ENCODE data around the gene ZNF30.
"Not testable (repeated sequence)": the region's sequence is repeated elsewhere in the genome, so short reads cannot be mapped to it uniquely, and the experiment has no call there.

ZNF30 gene

DNA sequence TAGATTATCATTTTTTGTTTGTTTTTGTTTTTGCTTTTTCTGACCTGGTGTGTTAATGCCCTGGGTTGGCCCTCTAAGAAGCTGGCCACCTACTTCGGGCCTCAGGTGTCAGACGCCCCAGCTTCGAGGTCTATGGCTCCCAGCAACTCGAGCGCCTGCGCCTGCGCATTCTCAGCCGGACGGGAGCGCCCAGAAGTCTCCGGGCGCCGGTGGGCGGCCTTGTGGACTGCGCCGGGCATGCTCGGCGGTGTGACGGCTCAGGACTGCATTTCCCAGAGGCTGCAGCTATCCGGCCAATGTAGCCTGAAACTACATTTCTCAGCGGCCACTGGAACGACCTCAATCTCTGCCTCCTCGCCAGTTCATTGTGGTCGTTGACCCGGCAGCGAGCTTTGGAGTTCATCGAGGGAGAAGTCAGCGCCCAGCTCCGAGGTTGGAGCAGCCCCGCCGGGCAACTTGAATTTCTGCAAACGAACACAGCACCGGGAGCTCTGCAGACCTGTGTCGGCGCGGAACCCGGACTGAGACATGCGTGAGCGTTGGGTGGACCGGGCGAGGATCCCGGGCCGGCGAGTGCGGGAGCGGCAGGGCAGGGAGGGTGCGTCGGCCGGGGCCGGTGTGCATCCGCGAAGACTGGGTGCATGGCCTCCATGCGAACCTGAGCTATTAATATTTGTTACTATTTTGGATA is at the start of gene ZNF30:
ZNF30 (plus strand) TSS at position 219 of the 691 bp plus-strand sequence. CDS start 3,045 bp downstream, outside the sequence.
- peak; percentile 76 for DNase-seq

DNA sequence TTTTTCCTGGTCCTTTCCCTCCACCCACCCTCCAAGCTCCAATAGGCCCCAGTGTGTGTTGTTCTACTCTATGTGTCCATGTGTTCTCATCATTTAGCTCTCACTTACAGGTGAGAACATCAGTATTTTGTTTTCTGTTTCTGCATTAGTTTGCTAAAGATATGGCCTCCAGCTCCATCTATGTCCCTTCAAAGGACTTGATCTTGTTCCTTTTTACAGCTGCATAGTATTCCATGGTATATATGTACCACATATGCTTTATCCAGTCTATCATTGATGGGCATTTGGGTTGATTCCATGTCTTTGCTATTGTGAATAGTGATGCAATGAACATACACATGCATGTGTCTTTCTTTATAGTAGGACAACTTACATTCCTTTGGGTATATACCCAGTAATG is 47.1 kb upstream of the ZNF30 start:
- no peak for DNase-seq

DNA sequence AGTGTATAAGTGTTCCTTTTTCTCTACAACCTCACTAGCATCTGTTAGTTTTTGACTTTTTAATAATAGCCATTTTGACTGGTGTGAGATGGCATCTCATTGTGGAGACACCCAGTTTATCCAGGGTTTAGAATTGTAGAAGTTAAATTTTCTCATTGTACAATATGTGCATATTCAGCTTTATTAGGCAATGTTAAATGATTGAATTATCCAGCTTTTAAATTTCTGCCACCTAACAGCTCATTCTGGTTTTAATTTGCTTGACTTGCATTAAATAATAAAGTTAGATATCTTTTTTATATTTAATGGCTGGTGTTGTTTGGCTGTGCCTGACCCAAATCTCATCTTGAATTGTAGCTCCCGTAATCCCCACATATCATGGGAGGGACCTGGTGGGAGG is 46.7 kb upstream of the ZNF30 start:
- DNase-seq: no peak

DNA sequence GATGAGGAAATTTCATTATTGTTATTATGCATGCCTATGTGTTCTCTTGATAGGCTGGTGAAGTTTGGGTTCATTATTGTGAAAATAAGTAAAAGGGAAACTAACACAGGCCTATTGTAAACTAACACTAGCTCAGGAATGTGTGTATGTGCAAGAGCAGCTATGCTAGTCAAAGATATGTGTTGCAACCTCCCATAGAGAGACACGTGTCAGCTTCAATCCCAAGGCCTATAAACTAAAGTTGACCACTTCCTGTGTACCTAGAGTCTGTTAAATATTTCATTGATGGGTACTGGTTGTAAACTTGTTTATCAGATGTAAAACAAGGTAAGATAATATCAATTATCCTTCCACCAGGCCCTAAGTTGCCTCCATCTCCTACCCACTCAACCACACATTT is 44.7 kb upstream of the ZNF30 start:
- DNase-seq: no peak

DNA sequence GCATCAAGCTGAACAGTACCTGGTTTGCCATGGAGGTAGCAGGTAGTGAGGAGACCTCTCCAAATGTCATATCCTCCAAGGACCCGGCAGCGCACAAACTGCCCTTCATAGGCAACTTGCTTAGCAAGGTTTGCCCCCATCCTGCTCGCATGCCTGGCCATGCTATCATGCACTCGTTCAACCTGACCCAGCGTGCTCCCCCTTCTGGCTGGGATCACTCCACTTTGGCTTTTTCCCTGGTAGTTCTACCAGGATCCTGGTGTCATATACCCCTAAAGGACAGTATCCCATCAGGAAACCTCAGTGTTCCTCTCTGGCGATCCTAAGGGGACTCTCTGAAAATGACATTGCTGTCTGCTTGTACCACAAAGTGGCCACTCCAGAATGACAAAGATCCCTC is 38.6 kb upstream of the ZNF30 start:
- DNase-seq: no peak

DNA sequence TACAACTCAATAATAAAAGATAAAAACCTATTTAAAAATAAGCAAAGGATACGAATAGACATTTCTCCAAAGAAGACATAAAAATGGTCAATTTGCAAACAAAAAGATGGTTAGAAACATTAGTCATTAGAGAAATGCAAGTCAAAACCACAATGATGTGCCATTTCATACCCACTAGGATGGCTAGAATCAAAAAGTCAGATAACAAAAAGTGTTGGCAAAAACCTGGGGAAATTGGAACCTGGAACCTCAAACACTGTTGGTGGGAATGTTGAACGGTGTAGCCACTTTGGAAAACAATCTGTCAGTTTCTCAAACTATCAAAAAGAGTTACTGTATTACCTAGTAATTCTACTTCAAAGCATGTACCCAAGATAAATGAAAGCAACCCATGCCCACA is 26.5 kb upstream of the ZNF30 start:
- DNase-seq: no peak

DNA sequence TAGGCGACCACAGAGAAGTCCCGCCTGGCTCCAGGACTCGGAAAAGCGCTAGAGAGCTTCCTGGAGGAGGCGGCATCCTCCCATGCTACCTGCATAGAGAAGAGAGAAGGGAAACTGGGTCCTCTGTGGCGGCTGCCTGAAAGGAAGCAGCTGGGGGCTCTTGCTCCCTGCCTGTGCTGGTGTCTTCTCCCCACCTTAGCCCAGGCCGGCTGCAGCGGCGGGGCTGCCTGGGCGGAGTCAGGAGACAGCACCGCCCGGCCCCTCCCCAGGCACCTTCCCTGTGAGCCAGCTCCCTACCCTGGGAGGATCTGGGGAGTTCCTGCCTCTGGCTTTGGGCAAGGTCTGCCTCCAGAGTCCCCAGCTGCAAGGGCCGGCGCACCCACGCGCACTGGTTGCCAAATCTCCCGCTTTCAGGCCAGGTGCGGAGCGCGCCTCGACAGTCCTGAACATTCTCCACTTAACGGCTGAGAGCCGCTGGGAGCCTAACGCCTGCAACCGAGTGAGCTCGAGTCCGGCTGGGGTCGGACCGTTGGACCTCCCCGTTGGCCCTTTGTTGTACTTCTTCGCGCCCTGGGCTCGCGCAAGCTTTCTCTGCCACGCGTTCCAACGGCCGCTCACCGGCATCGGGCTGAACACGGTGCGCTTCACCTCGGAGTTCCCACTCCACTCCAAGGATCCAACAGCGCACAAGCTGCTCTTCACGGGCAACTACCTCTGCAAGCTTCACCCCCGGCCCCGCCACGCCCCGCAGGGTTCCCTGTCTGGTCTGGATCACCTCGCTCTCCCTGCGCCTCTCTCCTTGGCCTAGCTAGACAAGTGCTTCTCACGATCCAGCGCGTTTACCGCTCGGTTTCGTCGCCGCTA is 21.8 kb upstream of the ZNF30 start:
- no peak for DNase-seq

DNA sequence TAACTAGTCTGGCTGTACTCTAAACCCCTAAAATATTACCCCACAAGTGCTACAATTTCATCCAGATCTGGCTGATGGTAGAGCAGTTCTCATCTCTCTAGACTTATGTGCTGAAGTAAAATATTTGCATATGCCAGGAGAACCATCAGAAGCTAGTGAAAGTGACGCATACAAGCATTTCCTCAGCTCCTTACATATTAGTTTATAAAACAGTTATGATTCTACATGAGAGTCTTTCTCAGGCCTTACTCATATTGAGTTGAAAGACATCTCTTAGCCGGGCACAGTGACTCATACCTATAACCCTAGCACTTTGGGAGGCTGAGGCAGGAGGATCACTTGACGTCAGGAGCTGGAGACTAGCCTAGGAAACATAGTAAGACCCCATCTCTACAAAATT is 15.9 kb upstream of the ZNF30 start:
- no peak for DNase-seq

DNA sequence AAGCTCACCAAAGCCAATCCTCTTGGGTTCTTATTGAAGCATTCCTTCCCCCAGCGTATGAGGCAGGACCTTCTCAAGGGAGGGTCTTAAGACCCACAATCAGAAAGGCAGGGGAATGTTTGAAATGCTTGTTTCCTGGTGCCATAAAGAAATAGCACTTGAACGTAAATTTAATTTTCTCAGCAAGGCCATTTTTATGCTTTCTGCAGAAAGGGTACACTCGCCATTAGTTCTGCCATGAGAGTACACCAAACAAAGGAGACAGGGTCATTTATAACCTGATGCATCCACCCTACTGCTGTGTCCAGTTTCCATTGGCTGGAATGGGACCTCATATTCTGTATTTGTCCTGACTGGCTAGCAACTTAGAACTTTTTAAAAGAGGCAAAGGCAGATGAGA is 9.6 kb upstream of the ZNF30 start:
- DNase-seq: not testable (repeated sequence)

DNA sequence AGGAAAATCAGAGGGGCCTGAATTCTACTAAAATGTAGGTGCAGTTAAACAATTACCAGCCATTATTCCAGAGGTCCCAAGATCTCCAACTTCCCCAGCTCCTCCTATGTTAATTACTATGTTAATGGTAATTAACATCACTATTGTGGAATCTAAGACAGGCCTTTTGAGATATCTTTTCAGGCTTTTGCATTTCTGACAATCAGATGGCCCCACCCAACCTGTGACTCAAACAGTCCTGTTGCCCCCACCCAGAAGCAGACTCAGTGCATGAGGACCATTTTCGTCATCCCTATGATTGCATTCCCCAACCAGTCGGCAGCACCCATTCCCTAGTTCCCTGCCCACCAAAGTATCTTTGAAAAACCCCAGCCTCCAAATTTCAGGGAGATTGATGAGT is 8.5 kb upstream of the ZNF30 start:
- no peak for DNase-seq

DNA sequence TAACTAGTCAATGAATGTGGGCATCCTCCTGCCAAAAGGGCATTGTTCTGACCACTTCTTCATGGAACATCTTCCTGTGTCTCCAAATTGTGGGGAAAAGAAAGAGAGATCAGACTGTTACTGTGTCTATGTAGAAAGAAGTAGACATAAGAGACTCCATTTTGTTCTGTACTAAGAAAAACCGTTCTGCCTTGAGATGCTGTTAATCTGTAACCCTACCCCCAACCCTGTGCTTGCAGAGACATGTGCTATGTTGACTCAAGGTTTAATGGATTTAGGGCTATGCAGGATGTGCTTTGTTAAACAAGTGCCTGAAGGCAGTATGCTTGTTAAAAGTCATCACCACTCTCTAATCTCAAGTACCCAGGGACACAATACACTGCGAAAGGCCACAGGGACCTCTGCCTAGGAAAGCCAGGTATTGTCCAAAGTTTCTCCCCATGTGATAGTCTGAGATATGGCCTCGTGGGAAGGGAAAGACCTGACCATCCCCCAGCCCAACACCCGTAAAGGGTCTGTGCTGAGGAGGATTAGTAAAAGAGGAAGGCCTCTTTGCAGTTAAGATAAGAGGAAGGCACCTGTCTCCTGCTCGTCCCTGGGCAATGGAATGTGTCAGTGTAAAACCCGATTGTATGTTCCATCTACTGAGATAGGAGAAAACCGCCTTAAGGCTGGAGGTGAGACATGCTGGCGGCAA is 6.5 kb upstream of the ZNF30 start:
- not testable (repeated sequence) for DNase-seq

DNA sequence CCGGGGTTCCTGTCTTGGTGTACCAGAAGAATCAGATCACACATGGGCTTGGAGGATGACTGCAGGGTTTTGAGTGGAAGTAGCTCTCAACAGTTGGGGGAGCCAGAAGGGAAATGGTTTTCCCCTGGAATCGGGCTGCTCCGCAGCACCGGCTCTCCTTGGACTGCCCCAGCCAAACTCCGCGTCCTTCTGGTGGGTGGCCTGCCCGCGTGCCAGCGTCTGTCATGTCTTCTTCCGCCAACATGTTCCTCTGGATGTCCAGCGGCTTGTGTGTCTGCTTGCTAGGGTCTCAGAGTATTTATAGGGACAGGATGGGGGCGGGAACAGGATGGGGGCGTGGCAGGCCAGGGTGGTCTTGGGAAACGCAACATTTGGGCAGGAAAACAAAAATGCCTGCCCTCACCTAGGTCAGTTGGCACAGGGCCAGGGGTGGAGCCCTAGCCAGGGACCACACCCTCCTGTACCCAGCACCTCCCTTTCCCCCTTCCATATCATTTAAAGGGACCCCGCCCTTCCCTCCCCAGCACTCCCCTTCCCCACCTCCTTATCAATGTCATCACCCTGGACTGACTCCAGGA is 1.3 kb upstream of the ZNF30 start:
- DNase-seq: no peak

DNA sequence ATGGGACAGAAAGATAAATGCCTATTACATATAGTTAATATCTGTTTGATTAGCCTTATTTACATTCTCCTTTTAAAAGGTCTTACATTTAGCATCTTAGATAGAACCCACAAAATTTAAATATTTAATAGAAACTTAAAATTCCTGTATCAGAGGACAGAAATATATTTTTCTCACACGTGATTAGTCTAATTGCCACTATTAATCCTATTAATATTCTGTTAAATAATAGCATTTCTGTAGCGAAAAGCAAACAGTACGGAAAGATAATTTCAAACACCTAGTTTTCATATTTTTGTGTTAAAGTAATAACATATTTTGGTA is 380 bp upstream of the ZNF30 start:
- DNase-seq: no peak

DNA sequence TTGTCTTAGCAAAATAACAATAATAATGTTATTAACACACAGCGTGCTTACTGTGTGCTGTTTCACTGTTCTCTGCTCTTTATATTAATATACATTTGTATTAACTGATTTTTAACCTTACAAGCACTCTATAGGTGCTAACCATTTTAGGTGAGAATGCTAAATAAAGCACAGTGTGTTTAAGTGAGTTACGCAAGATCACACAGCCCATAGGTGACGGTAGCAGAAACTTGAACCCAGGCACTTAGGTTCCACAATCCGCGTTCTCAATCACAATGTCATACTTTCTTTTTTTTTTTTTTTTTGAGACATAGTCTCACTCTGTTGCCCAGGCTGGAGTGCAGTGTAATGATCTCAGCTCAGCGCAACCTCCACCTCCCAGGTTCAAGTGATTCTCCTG is 5.8 kb downstream of the ZNF30 start:
- DNase-seq: no peak

DNA sequence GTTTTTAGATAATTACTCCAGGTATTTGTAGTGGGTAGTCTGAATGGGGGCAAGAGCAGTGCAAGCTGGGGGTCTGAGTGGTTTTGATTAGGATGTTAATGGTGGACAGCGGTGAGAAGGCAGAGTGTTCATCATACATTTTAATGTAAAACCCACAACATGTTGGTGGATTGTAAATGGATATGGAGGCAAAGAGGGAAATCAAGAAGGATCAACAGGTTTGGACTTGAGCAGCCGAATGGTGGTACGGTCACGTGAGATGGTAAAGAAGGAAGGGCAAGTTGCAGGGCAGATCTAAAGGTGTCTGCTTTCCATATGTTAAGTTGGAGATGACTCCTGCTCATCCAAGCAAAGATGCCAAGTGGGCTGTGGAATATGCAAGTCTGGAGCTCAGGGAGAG is 9.5 kb downstream of the ZNF30 start:
- no peak for DNase-seq

DNA sequence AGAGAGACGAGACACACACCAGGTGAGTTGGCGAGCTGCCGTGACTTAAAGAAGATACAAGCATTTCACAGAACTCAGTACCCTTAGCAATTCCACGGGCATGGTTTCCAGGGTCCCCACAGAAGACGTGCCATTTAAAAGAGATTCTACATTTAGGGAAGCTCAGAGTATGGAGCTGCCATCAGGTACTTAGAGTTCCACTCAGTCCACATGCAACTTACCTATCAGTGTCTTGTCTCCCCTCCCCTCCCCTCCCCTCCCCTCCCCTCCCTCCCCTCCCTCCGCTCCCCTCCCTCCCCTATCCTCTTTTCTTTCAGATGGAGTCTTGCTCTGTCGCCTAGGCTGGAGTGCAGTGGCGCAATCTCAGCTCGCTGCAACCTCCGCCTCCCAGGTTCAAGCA is 12.2 kb downstream of the ZNF30 start:
- no peak for DNase-seq

DNA sequence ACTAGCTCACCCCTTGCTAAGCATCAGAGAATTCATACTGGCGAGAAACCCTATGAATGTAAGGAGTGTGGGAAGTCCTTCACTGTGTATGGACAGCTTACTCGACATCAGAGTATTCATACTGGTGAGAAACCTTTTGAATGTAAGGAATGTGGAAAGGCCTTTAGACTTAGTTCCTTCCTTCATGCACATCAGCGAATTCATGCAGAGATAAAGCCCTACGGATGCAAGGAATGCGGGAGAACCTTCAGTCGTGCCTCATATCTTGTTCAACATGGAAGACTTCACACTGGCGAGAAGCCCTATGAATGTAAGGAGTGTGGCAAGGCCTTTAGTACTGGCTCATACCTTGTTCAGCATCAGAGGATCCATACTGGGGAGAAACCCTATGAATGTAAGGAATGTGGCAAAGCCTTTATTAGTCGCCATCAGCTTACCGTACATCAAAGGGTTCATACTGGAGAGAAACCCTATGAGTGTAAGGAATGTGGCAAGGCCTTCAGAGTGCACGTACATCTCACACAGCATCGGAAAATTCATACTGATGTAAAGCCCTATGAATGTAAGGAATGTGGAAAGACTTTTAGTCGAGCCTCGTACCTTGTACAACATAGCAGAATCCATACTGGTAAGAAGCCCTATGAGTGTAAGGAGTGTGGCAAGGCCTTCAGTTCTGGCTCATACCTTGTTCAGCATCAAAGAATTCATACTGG is 17.3 kb downstream of the ZNF30 start:
- no peak for DNase-seq

DNA sequence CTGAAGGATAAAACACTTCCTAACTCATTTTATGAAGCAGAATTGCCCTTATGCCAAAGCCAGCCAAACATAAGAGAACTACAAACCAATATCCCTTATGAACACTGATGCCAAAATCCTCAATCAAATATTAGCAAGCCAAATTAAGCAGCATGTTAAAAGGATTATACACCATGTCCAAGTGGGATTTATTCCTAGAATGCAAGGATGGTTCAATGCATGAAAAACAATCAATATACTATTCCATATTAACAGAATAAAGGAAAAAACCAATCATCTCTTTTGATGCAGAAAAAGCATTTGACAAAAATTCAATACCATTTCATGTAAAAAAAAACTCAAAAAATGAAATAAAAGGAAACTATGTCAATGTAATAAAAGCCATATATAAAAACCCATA is 26.4 kb downstream of the ZNF30 start:
- DNase-seq: no peak

DNA sequence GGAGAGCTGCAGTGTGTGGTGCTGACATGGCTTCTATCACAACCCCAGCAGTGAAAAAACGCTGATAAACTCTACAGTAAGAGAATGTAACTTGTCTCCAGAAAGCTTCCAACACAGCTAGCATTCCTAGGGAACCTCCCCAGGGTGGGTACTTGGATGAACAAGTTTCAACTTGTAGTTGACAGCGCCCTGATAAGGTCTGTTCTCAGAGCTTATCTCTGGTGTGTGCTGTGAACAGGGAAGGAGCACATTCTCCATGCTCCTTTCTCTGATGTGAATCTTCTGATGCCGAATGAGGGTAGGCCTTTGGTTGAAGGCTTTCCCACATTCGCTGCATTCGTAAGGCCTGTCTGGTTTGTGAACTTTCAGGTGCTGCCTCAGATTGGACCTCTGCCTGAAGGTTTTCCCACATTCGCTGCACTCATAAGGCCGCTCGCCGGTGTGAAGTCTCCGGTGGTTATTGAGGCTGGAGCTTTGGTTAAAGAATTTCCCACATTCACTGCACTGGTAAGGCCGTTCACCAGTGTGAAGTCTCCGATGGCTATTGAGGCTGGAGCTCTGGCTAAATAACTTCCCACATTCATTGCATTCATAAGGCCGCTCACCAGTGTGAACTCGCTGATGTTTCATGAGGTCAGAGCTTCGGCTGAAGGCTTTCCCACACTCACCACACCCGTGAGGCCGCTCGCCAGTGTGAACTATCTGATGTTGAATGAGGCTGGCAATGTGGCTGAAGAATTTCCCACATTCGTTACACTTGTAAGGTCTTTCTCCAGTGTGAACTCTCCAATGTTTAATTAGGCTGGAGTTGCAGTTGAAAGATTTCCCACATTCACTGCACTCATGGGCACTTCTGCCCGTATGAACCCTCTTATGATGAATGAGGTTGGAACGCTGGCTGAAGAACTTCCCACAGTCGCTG is 31.4 kb downstream of the ZNF30 start:
- DNase-seq: no peak

DNA sequence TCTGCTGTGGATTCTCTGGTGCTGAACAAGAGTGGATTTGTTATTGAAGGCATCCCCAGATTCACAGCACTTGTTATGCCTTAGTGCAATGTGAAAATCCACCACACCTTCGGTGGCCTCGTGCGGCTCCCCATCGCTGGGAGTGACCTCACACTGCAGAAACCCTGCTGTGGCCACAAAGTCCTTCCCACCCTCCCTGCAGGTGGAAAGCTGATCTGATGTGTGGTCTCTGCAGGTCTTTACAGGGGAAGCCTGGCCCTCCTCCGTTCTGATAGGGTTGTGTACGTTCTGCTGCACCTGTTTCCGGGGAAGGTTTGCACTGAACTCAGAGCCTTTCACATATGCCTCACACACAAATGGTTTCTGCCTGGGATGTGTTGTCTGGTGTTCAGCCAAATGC is 32.3 kb downstream of the ZNF30 start:
- DNase-seq: no peak

DNA sequence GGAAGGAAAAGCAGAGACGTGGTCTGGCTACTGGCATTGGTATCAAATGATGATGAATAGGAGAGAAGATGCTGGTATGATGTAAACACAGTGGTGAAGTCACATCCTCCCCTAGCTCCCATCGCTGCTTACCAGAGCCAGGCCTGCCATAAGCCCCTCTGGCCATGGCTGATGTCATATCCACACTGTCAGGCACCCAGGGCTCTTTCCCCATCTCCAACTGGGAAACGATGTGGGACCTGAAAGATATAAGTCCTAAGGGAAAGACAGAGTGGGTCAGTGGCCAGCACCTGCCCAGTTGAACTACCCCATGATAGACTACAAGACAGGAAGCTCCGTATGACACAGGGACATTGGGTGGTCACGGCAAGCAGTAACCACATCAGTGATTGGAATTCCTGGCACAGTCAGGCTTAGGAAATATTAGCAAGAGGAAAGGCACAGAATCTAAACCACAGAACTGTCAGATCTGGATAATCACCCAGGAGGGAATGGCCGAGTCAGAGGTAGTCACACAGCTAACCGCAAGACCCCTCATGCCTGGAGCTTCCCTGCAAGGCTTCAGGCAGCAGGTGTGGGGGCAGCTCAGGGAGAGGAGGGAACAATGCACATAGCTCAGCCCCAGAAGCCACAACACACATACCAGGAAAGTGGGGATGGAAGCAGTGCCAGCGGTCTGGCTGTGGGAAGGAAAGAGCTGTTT is 33.6 kb downstream of the ZNF30 start:
- no peak for DNase-seq

Measured in DMS79 (cell line).